GM21360 (cell line): ENCODE results near the gene IDI2.
A peak's percentile ranks its signal among the peaks of the same experiment; 100 is the strongest.
"Not testable (repeated sequence)": the region's sequence is repeated elsewhere in the genome, so short reads cannot be mapped to it uniquely, and the experiment has no call there.

ENCODE experiments used
- ATAC-seq: cut with Tn5 transposase; IDR thresholded peaks from one replicate; pipeline ENCODE4 v1.9.1; 2021; ENCODE audit warnings: mild to moderate bottlenecking, moderate library complexity; ENCODE audit not compliant: unreplicated experiment

IDI2 gene

DNA sequence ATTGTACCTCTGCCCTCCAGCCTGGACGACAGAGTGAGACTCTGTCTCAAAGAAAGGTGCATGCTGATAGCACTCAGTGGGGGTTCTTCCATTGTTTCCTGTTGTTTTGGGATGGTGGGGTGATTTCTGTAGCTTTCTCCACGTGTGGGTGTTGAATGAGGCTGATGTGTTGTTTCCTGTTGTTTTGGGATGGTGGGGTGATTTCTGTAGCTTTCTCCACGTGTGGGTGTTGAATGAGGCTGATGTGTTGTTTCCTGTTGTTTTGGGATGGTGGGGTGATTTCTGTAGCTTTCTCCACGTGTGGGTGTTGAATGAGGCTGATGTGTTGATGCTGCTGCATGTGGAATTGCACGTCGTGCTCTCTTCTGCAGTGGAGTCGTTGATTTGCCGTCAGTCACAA, 15.7 kb downstream of the IDI2 start:
- ATAC-seq = not testable (repeated sequence)

DNA sequence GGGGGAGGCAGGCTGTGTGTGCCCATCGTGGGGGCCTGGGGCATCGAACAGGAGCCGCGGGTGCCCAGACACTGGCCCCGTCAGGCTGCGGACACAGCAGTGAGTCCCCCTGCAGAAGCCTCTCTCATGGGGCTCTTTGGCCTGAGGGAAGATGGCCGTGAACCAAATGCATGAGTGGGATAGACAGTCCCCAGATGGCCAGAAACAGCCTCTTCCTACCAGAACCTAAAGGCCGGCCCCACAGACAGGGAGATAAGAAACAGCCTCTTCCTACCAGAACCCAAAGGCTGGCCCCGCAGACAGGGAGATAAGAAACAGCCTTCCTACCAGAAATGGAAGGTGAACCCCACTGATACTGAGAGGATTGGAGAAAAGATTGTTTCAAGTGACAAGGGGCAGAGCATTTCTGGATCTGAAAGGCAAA, 16.6 kb downstream of the IDI2 start:
- ATAC-seq = no peak

DNA sequence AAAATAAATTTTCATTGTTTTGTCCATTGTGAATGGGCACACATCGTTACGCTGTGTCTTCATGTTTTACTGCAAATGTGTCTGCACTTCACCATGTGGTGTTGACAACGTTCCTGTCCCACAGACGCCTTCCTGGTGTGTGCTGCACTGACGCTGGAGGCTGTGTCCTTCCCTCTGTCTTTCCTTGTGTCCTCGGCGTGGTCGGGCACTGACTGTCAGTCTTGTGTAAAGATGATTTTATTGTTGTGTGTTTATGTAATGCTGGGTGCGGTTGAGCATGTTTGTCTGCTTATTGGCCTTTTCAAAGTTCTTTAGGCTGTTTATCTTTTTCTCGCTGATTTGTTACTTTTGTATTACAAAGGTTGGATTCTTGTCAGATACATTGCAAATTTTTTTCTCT, 18.1 kb downstream of the IDI2 start:
- ATAC-seq = no peak

DNA sequence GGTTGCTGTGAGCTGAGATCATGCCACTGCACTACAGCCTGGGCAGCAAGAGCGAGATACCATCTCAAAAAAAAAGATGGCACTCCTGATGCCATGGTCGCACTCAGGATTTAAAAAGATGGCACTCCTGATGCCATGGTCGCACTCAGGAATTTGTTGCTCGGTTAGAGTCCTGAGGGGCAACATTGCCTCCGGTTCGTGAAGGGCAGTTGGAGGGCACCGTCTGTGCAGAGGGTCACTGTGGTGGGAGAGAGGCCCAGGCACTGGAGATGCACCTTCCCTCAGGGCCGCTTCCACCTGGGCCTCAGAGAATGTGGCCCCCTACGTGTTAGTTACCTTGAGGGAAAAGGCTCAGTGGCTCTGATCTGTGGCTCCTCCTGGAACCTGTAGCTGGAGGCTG, 19.1 kb downstream of the IDI2 start:
- ATAC-seq = no peak

DNA sequence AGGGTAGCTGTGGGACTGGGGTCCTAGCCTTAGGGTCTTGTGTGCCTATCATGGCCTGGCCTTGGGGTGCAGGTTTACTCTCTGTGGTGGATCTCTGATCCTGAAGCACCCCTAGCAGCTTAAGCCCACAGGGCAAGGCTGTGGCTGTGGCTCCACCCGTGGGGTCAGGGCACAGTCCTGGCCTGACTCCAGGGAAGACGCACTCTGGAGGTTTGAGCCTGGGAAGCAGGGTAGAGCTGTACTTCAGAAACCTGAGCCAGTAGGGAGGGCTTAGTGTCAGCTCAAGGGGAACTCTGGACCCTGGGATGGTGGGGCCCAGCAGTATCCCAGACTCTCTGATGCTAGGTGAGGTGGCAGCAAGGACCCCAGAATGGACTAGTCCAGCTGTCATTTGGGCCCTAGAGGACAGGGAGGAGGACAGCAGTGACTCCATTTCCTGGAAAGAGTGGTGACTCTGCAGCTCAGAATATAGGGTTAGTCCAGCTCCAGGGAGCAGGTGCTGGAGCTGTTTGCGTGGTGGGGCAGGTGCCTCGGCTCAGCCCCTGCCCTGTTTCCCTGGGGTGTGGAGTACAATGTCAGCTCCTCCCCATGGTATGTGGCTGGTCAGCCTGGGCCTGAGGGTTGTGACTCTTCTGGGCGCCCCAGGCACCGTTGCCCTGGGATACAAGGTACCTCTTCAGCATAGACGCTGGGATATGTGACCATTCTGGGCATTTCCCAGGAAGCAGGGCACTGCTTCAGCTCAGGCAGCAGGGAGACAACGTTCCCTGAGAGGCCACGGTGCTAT, 21.6 kb downstream of the IDI2 start:
- no peak for ATAC-seq

DNA sequence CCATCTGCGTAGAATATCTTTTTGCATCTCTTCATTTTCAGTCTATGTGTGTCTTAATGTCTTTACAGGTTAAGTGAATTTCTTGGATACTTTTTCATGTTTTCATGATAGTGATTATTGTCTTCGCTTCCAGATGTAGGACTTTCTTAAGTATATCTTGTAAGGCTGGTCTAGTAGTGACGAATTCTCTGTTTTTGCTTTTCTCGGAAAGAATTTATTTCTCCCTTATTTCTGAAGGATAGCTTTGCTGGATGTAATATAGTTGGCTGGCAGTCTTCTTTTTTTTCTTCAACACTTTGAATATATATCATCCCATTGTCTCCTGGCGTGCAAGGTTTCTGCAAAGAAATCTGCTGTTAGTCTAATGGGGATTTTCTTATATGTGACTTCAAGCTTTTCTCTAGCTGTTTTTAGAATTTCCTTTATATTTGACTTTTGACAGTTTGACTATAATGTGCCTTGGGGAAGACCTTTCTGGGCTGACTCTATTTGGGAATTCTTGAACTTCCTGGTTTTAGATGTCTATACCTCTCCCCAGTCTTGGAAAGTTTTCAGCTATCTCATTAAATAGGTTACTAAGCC, 23.1 kb downstream of the IDI2 start:
- no peak for ATAC-seq

DNA sequence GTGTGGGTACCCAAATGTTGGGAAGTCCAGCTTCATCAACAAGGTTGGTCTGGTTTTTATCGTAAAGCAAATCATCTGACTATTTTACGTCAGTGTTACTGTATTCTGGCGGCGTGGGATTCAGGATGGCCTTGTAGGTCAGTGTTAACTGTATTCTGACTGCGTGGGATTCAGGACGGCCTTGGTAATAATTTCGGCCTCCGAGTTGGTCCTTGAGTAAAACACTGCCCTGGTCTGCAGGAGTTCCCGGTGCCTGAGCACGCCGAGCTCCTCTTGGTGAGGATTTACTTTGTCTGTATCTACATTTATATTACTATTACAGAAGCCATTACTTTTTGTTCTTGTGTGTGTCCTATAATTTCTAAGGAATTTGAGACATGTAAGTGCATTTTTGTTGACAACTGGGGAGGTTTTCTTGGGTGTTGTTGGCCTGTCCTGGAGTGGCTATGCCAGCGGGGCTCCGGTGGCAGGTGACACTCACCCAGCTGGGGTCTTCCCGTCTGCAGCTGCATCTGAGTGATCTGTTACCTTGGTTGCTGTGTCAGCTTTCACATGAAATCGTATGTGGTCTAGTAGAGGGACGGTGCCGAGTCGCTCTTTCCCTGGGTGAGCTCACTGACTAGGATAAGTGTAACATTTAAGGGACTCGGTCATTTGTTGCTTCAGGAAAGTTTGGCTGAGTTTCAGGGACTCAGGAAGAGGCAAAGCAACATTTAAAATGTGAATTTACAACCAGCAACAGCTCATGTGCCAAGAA, 28.2 kb downstream of the IDI2 start:
- no peak for ATAC-seq

DNA sequence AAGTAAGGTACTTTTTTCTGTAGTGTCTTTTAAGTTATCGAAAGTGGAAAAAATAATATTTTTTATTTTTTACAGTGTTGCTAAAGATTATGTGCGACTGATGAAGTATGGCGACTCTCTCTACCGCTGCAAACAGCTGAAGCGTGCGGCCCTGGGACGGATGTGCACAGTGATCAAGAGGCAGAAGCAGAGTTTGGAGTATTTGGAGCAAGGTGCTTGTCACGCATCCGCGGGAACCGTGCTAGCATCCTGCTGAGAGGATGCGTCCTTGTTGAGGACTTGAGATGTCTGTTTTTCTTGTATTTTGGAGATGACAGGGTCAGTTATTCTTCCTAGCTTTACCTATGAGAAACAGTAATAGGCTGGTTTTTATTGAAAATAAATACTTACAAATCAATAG, 29.6 kb downstream of the IDI2 start:
- no peak for ATAC-seq

DNA sequence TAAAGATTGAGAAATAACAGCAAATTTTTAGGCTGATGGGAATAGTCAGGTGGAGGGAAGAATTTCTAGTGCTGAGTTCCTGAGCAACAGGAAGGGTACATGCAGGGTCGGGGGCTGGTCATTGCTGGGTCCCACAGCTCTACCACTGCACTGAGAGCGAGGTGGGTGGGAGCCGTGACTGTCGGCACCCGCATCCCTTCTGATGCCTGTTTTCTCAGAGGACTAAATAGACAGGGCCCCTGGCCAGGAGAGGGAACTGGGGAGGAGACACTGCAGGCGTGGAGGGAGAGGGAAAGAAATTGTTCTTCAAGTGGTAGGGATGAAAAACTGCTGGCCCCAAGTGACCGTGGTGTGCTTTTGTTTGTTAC, 30.1 kb downstream of the IDI2 start:
- no peak for ATAC-seq

DNA sequence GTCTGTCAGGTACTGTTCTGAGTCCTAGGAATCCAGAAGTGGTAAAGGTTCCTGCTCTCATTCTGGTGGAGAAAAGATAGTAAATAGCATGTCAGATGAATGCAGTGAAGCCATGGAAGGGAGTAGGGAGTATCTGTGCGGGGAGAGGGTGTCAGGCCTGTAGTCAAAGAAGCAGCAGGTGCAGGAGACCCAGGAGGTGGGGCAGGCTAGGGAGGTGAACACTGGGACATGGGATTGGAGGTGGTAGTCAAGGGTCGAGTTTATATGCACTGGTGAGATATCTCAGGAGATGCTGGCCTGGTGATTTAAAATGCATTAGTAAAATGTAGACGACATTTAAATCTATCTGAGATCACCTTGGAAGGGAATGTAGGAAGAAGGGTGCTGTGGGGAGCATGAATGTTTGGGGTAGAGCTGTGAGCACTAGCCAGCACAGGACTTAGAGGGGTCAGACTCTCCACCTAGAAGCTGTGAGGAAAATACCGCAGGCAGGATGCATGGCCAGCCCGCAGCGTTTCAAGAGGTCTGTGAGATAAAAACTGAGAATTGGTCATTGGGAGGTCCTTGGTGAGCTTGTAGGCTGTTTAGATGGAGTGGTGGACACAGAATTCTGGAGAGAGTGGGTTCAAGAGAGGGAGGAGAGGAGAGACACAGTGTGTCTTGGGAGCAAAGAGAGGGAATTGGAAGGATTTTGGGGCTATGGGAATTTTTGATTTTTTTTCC, 30.7 kb downstream of the IDI2 start:
- no peak for ATAC-seq

DNA sequence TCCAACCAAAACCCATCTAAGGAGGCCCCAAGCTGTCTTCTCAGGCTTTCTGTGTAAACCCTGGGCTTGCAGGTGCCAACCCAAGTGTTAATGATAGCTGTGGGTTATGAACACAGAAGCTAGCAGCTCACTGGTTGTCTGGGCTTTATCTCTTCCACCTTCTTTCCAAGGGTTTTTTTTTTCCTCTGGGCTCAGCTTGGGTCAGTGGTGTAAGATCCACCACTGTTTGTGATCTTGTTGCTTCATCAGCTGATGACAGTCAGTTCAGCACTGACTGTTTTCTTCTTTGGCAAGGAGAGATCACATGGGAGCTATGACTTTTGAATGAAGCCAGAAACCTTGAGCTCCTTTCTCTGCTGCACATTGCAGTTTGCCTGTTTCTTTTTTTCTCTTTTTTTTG, 32.8 kb downstream of the IDI2 start:
- no peak for ATAC-seq

DNA sequence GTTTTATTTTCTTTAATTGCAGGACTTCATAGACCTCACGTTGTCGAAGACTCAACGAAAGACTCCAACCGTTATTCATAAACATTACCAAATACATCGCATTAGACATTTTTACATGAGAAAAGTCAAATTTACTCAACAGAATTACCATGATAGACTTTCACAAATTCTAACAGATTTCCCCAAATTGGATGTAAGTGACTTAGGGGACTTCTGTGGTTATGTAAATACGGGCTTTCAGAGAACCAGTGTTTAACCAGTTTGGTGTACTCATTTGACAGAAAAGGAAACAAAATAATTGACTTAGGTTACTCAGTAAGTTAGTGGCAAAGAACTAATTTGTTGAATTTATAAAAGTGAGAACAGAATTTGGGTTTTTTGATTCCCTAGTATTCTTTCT, 33.2 kb downstream of the IDI2 start:
- no peak for ATAC-seq

DNA sequence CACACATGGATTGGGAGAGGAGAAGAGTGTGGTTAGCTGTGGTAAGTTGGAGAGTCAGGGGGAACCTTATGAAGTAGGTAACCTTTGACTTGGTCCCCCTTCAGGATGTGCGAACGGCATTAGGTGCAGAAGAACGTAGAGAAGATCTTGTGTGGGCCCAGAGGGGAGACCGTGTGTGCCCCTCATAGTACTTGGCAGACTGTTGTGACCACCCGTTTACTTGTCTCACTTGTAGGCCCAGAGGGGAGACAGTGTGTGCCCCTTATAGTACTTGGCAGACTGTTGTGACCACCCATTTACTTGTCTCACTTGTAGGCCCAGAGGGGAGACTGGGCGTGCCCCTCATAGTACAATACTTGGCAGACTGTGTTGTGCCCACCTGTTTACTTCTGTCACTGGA, 34.9 kb downstream of the IDI2 start:
- no peak for ATAC-seq

DNA sequence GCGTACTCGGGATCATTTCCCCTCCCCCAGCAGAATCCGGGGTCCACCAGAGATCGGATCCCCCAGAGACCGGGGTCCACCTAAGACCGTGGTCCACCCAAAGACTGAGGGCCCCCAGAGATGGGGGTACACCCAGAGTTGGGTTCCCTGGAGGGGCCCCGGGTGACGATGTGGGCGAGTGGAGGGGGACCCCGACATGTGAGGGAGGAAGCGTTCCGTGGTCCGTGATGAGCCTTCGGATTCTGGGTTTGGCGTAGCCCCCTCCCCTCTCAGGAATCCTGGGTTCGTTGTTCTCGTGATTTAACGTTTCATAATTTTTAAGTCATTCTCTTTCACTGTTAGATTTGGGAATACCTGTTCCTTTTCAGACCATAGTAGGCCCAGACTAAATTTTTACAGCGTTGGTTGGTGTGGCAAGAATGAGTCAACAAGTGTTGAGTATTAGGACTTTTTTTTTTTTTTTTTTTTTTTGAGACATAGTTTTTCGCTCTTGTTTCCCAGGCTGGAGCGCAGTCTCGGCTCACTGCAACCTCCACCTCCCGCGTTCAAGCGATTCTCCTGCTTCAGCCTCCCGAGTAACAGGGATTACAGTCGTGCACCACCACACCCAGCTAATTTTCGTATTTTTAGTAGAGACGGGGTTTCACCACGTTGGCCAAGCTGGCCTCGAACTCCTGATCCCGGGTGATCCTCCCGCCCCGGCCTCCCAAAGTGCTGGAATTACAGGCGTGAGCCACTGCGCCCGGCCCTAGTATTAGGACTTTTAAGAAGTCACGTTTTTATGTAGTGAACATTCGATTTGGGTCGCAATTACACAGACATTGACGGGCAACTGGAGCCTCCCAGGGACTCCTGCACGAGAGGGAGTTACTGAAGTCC, 36.8 kb downstream of the IDI2 start:
- ATAC-seq = peak; percentile 18

DNA sequence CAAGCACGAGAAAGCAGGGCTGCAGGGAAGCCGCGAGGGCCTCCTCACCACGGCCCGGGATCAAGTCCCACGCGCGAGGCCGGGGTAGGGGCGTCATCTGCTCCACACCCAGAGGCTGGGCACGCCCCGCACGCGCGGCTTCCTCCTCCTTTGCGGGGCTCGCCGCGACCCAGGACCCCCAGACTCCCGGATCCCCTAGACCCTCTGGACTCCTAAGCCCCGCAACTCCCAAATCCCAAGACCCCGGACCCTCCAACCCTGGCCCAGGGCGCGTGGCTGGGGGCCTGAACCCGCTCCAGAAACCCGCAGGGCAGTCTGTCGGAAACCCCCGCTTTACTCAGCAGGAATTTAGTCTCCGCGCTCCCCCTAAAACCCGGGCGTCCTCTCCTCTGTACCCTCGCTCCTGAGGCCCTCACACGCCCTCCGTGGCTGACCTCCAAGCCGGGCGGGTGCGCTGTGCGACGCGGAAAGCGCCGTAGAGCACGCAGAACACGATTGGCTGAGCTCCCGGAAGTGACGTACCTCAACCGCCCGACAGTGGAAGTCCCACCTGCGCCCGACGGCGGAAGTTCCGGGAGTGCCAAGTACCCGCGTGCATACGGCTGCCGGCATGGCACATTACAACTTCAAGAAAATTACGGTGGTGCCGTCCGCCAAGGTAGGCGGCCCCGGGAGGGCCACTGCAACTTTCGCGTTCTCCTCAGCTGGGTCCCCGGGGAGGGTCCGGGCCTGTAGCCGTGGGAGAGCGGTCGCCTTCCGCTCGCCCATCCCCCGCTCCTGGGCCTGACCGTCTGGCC, 37.6 kb downstream of the IDI2 start, which contains the start of gene GTPBP4:
Gene GTPBP4 (plus strand): TSS at position 565 of the 797 bp plus-strand sequence. CDS start 46 bp downstream, at position 611.
- peak; percentile 91 for ATAC-seq

DNA sequence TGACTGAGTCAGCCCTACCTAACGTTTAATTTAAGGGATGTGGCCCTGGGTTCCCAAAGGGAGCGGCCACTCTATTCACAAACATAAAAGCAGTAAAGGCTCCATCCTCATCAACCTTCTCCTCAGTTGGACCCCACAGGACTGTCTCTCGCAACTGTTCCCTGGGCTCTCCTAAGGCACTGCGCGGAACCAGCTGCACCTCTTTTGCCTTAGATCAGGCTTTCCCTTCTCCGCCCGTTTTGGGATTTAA, 38.1 kb downstream of the IDI2 start:
- peak; percentile 8 for ATAC-seq

DNA sequence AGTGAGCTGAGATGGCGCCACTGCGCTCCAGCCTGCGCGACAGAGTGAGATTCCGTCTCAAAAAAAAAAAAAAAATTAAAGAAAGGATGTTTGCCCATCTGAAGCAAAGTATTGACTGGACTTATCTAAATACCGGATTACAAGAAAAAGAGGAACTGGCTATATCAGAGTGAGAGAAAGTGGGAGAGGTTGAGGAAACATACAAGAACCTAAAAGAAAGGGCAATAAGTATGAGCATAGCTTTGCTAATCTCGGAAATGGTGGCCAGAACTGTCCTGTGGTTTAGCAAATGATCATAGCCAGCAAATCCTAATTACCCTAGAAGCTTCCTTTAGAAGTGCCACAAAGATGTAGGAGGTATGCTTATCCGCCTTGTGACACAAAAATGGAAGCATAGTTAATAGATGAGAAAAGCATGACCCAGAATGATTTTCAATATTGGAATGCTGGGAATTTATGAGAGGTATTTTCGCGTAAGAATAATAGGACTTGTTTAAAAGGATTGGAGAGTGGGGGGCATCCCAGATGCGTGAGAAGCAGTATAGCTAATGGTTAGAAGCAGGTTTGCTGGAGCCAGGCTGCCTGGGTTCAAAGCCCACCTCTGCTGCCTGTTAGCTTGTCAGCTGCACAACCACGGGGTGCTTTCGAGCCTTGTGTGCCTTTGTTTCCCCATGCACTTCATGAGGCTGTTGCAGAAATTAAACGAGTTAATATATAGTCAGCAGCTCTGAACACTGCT, 38.6 kb downstream of the IDI2 start:
- ATAC-seq = no peak

DNA sequence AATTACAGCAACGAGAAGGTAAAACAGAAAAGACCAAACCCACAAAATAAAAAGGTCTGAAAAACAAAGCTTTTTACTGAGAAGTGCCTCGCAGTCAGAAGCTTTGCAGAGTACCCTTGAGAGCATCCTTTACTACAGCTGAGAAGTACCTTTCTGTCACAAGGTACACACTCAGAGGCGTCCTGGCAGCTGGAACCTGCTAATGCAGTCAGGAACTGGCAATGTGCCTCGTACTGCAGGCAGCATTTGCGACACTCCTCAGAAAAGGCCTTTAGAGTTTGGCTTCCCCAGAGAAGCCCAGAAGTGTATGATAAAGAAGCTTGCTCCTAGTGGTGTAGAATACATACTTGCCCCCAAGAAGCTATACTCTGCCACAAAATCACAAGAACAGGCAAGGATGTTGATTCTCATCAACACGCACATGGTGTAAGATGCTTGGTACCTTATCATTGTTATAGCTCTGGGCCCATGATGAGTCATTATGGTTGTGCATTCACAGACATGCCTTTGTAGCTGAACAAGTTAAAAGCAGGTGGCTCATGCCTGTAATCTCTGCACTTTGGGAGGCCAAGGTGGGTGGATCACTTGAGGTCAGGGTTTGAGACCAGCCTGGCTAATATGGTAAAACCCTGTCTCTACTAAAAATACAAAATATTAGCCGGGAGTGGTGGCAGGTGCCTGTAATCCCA, 39.4 kb downstream of the IDI2 start:
- no peak for ATAC-seq

DNA sequence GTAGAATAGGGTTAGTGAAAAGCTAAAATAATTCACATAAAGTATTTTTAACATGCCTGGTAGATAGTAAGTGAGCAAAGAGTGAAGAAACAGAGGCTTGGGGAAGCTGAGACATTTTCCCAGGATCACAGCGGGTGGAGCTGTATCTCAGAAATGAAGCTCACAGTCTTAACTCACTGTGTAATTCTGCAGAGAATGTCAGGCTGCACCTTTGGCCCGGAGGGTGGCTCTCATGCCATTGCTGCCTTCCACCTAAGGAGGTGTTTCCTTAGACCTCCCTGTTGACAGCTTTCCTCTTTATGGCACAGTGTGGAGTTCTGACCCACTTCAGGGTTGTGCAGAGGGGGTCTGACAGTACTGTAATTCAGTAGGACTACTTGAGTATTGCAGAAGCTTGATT, 40.3 kb downstream of the IDI2 start:
- ATAC-seq = no peak
